ENCODE data around the gene TOLLIP.

DNA sequence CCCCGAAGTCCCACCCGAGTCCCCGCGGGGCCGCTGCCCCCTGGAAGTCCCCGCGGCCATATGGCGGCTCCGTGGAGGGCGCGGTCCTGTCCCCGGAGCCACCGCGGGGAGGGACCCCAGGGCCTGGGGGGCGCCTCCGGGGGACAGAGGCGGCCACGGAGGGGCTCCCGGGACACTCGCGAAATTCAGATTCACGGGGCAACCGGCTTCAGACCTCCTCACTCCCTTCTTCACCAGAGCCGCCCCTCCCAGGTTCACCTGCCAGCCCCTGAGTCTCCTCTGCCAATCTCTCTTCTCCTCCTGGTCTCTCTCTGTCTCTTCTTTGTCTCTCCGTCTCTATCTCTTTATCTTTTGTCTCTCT lies 28.2 kb upstream of the TOLLIP start:
- TF ChIP-seq FOXA1 (IDR thresholded peaks at IDR 0.05): no peak
- TF ChIP-seq FOXM1 (IDR thresholded peaks at IDR 0.05; ENCODE audit: borderline replicate concordance): no peak
- no peak for TF ChIP-seq ELF4 (IDR thresholded peaks at IDR 0.05)
- no peak for TF ChIP-seq TARDBP (IDR thresholded peaks at IDR 0.05)
- no peak for TF ChIP-seq SP1 (IDR thresholded peaks at IDR 0.05)
- TF ChIP-seq BHLHE40 (IDR thresholded peaks at IDR 0.05; ENCODE audit: borderline replicate concordance): no peak
- TF ChIP-seq L3MBTL2 (conservative IDR thresholded peaks at IDR 0.05): no peak
- TF ChIP-seq FOXK2 (IDR thresholded peaks at IDR 0.05): no peak
- TF ChIP-seq ZNF384 (IDR thresholded peaks at IDR 0.05): no peak
- TF ChIP-seq HDGF (IDR thresholded peaks at IDR 0.05; ENCODE audit: borderline replicate concordance): no peak
- no peak for TF ChIP-seq NFRKB (IDR thresholded peaks at IDR 0.05)
- no peak for TF ChIP-seq ARNT (IDR thresholded peaks at IDR 0.05)
- no peak for TF ChIP-seq SUZ12 (IDR thresholded peaks at IDR 0.05)
- no peak for TF ChIP-seq CTBP1 (IDR thresholded peaks at IDR 0.05; ENCODE audit: borderline replicate concordance)
